ENCODE measurements around the gene ASAP2.

The ASAP2 gene

GRCh38 chr2:9422321-9423099 lies 215.9 kb downstream of the ASAP2 start:
- DNase-seq (ENCODE audit: low spot score) (peak; percentile 49), FAIRE-seq (no peak)

- FAIRE-seq = no peak
- DNase-seq (ENCODE audit: low spot score) = peak; percentile 100
Measured at GRCh38 chr2:9423100-9423921, 216.7 kb downstream of the ASAP2 start, which contains the start of the genes CPSF3 and ITGB1BP1. TSS of gene CPSF3 (plus strand) at chr2:9423654. CDS start at chr2:9423774, 120 bp downstream. TSS of gene ITGB1BP1 (minus strand) at chr2:9423528. CDS start at chr2:9418697, 4,831 bp downstream.

- no peak for FAIRE-seq
- no peak for DNase-seq (ENCODE audit: low spot score)
Measured at GRCh38 chr2:9423922-9424272, 217.3 kb downstream of the ASAP2 start.

- DNase-seq (ENCODE audit: low spot score) (no peak), FAIRE-seq (no peak)
Measured at GRCh38 chr2:9424447-9425164, 218.0 kb downstream of the ASAP2 start.

- DNase-seq (ENCODE audit: low spot score) = no peak
- FAIRE-seq = no peak
Measured at GRCh38 chr2:9428965-9429577, 222.5 kb downstream of the ASAP2 start.

GRCh38 chr2:9430316-9431293 lies 224.0 kb downstream of the ASAP2 start:
- DNase-seq (ENCODE audit: low spot score) = no peak
- FAIRE-seq = no peak

GRCh38 chr2:9434489-9434888 lies 227.9 kb downstream of the ASAP2 start:
- FAIRE-seq (no peak), DNase-seq (ENCODE audit: low spot score) (no peak)

GRCh38 chr2:9439536-9439935 lies 232.9 kb downstream of the ASAP2 start:
- FAIRE-seq = no peak
- no peak for DNase-seq (ENCODE audit: low spot score)

GRCh38 chr2:9440058-9440727 lies 233.6 kb downstream of the ASAP2 start:
- DNase-seq (ENCODE audit: low spot score) (no peak), FAIRE-seq (no peak)

- FAIRE-seq (no peak), DNase-seq (ENCODE audit: low spot score) (no peak)
Measured at GRCh38 chr2:9441556-9441955, 234.9 kb downstream of the ASAP2 start.

GRCh38 chr2:9443526-9443925 lies 236.9 kb downstream of the ASAP2 start:
- no peak for FAIRE-seq
- no peak for DNase-seq (ENCODE audit: low spot score)

GRCh38 chr2:9445089-9445488 lies 238.5 kb downstream of the ASAP2 start:
- FAIRE-seq (no peak), DNase-seq (ENCODE audit: low spot score) (no peak)

GRCh38 chr2:9451231-9451630 lies 244.6 kb downstream of the ASAP2 start:
- FAIRE-seq (no peak), DNase-seq (ENCODE audit: low spot score) (no peak)

Data from urothelium cell line (cell line).